H1 (cell line): Measurements from ENCODE around the gene PCDH9.

Experiments
- ATF3 ChIP-seq: IDR thresholded peaks from 2 replicates; pipeline ENCODE4 v1.6.1; 2011; ENCODE audit warnings: low read depth, mild to moderate bottlenecking, low read length; ENCODE audit not compliant: insufficient read depth
- CTCF ChIP-seq, 3 experiments: IDR thresholded peaks; 1 replicate in 2 of 3; 2 replicates in 1 of 3; pipeline versions ENCODE4 v1.5.1 to v1.6.1; 2011; ENCODE audit warnings: low read length in 3 of 3, mild to moderate bottlenecking in 3 of 3, inconsistent platforms in 2 of 3, low read depth in 1 of 3, moderate library complexity in 1 of 3; ENCODE audit not compliant: insufficient read depth in 1 of 3; ENCODE audit errors: control extremely low read depth in 1 of 3
- EP300 ChIP-seq, 2 experiments: IDR thresholded peaks; 1 replicate in 1 of 2; 2 replicates in 1 of 2; pipeline ENCODE4 v1.6.1; 2011 to 2012; ENCODE audit warnings: low read depth in 2 of 2, low read length in 2 of 2, mild to moderate bottlenecking in 2 of 2, borderline replicate concordance in 1 of 2, inconsistent platforms in 1 of 2, moderate library complexity in 1 of 2
- EZH2 ChIP-seq: fragments of 200-600 bp; sonication (generic); IDR thresholded peaks from 2 replicates; pipeline ENCODE4 v1.7.1; 2012; ENCODE audit warnings: low read depth, mild to moderate bottlenecking, moderate library complexity, low read length, inconsistent platforms; ENCODE audit not compliant: severe bottlenecking
- JUN ChIP-seq: IDR thresholded peaks from 2 replicates; pipeline ENCODE4 v1.6.1; 2011; ENCODE audit warnings: low read depth, mild to moderate bottlenecking, improper control_type of control experiment, low read length
- TF ChIP-seq, protein P1 (sequence below): IDR thresholded peaks from 2 replicates; pipeline ENCODE4 v1.6.1; 2012; ENCODE audit warnings: inconsistent platforms

GRCh38 chr13:66402546-66402945 is 827.6 kb downstream of the PCDH9 start:
- no peak for TF ChIP-seq ATF3
- TF ChIP-seq CTCF (IDR thresholded peaks at IDR 0.05; ENCODE audit: control extremely low read depth in 1 of 3, insufficient read depth in 1 of 3, low read depth in 1 of 3, low read length in 3 of 3), result no peak
- TF ChIP-seq, protein P1, sequence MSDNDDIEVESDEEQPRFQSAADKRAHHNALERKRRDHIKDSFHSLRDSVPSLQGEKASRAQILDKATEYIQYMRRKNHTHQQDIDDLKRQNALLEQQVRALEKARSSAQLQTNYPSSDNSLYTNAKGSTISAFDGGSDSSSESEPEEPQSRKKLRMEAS, result no peak
- TF ChIP-seq EP300 (IDR thresholded peaks at IDR 0.05; ENCODE audit: borderline replicate concordance in 1 of 2, low read depth in 2 of 2, low read length in 2 of 2), result no peak
- TF ChIP-seq JUN, result no peak
- no peak for TF ChIP-seq EZH2
